Measurements from ENCODE around the gene LRP1.

The LRP1 gene

GRCh38 chr12:57127726-57128518 lies at the start of gene LRP1:
TSS of gene LRP1 (plus strand) at chr12:57128483. CDS start at chr12:57128965, 482 bp downstream.
- ATAC-seq (peak; percentile 72), DNase-seq (peak; percentile 56 to 71)
- peaks cover 19% of the 10 kb centered on the region for H3K27me3 Mint-ChIP-seq
- H3K4me3 Mint-ChIP-seq: peak within 1 kb of the TSS; percentile 86 to 92
- H3K4me1 Mint-ChIP-seq: peaks cover 28% of the 10 kb centered on the region
- peaks cover 12 to 15% of the 10 kb centered on the region in 2 donors for H3K9me3 Mint-ChIP-seq
- H3K27ac Mint-ChIP-seq: peak within 1 kb of the TSS; percentile 59 to 76

DNA sequence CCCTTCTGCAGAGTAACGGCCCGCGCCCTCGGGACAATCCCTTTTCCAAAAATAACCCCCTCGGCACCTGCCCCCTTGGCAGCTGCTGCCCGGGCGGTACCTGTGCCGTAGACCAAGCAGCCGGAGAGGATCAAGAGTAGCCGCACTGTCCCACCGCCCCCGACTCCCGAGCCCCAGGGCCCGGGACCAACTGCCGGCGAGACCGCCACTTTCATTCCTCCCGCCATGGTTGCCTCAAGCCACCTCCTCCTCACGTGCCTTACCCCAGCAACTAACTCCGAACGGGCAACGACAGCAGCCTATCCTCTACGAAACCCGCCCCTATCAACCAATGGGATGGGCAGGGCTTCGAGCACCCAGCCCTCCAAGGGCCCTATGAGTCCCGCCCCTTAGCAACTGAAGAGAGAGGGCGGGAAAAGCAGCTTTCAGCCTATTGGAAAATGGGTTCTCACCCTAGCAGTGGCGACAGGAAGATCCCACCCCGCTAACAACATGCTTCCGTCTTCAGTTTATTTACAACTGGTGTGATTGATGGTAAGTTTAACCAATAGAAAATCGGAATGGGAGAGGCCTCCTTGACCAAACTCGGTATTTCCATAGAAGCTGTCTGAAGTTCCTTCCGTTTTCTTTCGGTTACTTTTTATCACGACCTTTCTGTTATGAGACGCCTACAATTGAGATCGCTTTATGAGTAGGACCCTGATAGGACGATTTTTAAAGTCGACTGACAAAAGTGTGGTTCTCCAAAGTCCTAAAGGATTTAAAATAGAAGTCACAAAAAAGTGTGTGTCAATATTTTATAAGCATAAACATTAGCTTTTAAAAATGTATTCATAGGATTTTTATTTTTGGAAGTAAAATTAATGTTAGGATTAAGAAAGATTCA lies 49.5 kb upstream of the LRP1 start, which contains the start of gene NEMP1:
TSS of gene NEMP1 (minus strand) at position 273 of the 886 bp plus-strand sequence. CDS start at position 227, 46 bp downstream.
- peaks cover 48% of the 10 kb centered on the region for H3K4me1 Mint-ChIP-seq
- no peaks in the 10 kb centered on the region for H3K9me3 Mint-ChIP-seq
- DNase-seq: peak; percentile 94 to 98
- peak within 1 kb of the TSS; percentile 100 for H3K4me3 Mint-ChIP-seq
- peak; percentile 97 for ATAC-seq
- H3K27ac Mint-ChIP-seq: peak within 1 kb of the TSS; percentile 99 to 100
- no peaks in the 10 kb centered on the region for H3K27me3 Mint-ChIP-seq

DNA sequence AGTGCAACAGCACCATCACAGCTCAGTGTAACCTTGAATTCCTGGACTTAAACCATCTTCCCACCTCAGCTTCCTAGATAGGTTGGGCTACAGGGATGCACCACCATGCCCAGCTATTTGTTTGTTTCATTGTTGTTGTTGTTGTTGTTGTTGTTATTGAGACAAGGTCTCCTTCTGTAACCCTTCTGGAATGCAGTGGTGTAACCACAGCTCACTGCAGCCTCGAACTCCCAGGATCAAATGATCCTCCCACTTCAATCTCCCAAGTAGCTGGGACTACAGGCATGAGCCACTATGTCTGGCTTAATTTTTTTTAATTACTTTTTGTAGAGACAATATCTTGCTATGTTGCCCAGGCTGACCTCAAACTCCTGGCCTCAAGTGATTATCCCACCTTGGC lies 48.5 kb upstream of the LRP1 start:
- Mint-ChIP-seq H3K27ac (peak overlapping the region in 1 of 2 donors; percentile 80), H3K9me3 (no peaks in the 10 kb centered on the region), H3K4me1 (peaks cover 47% of the 10 kb centered on the region), H3K4me3 (peak overlapping the region in 1 of 2 donors; percentile 32), H3K27me3 (no peaks in the 10 kb centered on the region)
- DNase-seq (no peak), ATAC-seq (no peak)

DNA sequence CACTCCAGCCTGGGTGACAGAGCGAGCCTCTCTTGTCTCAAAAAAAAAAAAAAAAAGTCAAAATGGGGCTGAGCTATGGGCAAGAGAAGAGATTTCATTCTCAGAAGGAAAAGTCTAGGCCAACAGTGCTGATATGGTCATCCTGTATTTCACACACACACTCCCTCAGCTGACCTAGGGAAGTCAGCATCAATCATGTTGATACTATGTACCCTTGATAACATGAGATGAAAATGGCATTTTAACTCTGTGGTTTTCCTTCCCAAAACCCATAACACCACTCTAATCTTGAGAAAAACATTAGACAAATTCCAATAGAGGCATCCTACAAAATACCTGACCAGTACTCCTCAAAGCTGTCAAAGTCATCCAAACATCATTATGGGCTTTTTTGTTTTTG lies 47.4 kb upstream of the LRP1 start:
- Mint-ChIP-seq H3K9me3 (no peaks in the 10 kb centered on the region), H3K27me3 (no peaks in the 10 kb centered on the region), H3K4me1 (peaks cover 55% of the 10 kb centered on the region), H3K27ac (no peak overlapping the region), H3K4me3 (no peak overlapping the region)
- no peak for ATAC-seq
- DNase-seq: no peak

DNA sequence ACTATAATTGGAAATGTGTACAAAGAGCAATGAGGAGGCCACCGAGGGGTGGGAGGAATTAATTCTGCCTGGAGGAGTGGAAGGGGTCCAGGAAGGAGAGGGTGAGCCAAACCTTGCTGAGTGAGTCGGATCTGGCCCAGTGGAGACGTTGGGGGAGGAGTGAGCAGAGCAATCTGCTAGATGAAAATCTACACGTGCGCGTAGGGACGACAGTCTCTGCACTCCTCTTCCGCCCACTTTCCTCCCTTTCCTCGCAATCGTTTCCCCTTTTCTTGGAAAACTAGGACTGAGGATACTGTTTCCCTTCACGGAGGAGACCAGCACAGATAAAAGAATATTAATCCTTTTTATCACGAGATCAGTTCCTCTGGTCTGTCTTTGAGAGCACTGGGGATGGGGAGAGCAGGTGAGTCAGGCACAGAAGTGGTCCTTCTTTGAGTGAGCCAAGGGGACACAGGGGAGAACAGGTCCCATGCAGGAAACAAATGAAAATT lies 42.2 kb upstream of the LRP1 start:
- no peak for ATAC-seq
- no peaks in the 10 kb centered on the region for H3K9me3 Mint-ChIP-seq
- H3K4me3 Mint-ChIP-seq: peak overlapping the region; percentile 98 to 99
- peak; percentile 38 to 44 for DNase-seq
- H3K27me3 Mint-ChIP-seq: no peaks in the 10 kb centered on the region
- peak overlapping the region; percentile 98 for H3K27ac Mint-ChIP-seq
- peaks cover 44% of the 10 kb centered on the region for H3K4me1 Mint-ChIP-seq

- ATAC-seq (no peak), DNase-seq (peak; percentile 38 to 49)
- H3K4me1 Mint-ChIP-seq: peaks cover 48% of the 10 kb centered on the region
- no peaks in the 10 kb centered on the region for H3K9me3 Mint-ChIP-seq
- peak overlapping the region; percentile 98 for H3K27ac Mint-ChIP-seq
- peak overlapping the region; percentile 98 to 99 for H3K4me3 Mint-ChIP-seq
- H3K27me3 Mint-ChIP-seq: no peaks in the 10 kb centered on the region
These were observed 41.7 kb upstream of the LRP1 start for GRCh38 chr12:57086493-57087009.

GRCh38 chr12:57087010-57087690 lies 41.1 kb upstream of the LRP1 start:
- no peaks in the 10 kb centered on the region for H3K27me3 Mint-ChIP-seq
- ATAC-seq: peak; percentile 57
- H3K4me1 Mint-ChIP-seq: peaks cover 54% of the 10 kb centered on the region

GRCh38 chr12:57087691-57088353 lies 40.5 kb upstream of the LRP1 start:
- Mint-ChIP-seq H3K27ac (peak overlapping the region; percentile 97 to 98), H3K4me3 (peak overlapping the region; percentile 98 to 99), H3K4me1 (peaks cover 60% of the 10 kb centered on the region), H3K27me3 (no peaks in the 10 kb centered on the region), H3K9me3 (no peaks in the 10 kb centered on the region)
- ATAC-seq (peak; percentile 68), DNase-seq (peak; percentile 90 to 92)

More at GRCh38 chr12:57087010-57087690, 41.1 kb upstream of the LRP1 start:
- DNase-seq: peak; percentile 90
- Mint-ChIP-seq H3K9me3 (no peaks in the 10 kb centered on the region), H3K4me3 (peak overlapping the region; percentile 98 to 99), H3K27ac (peak overlapping the region; percentile 98)

GRCh38 chr12:57088354-57089270 lies 39.7 kb upstream of the LRP1 start, which contains the start of gene NAB2:
TSS of gene NAB2 (plus strand) at chr12:57089114. CDS start at chr12:57089272, 158 bp downstream.
- H3K4me1 Mint-ChIP-seq: peaks cover 68% of the 10 kb centered on the region
- no peaks in the 10 kb centered on the region for H3K9me3 Mint-ChIP-seq
- H3K4me3 Mint-ChIP-seq: peak within 1 kb of the TSS; percentile 98 to 99
- peak within 1 kb of the TSS; percentile 97 to 98 for H3K27ac Mint-ChIP-seq
- DNase-seq: peak; percentile 90 to 94
- ATAC-seq: peak; percentile 66
- H3K27me3 Mint-ChIP-seq: no peaks in the 10 kb centered on the region

DNA sequence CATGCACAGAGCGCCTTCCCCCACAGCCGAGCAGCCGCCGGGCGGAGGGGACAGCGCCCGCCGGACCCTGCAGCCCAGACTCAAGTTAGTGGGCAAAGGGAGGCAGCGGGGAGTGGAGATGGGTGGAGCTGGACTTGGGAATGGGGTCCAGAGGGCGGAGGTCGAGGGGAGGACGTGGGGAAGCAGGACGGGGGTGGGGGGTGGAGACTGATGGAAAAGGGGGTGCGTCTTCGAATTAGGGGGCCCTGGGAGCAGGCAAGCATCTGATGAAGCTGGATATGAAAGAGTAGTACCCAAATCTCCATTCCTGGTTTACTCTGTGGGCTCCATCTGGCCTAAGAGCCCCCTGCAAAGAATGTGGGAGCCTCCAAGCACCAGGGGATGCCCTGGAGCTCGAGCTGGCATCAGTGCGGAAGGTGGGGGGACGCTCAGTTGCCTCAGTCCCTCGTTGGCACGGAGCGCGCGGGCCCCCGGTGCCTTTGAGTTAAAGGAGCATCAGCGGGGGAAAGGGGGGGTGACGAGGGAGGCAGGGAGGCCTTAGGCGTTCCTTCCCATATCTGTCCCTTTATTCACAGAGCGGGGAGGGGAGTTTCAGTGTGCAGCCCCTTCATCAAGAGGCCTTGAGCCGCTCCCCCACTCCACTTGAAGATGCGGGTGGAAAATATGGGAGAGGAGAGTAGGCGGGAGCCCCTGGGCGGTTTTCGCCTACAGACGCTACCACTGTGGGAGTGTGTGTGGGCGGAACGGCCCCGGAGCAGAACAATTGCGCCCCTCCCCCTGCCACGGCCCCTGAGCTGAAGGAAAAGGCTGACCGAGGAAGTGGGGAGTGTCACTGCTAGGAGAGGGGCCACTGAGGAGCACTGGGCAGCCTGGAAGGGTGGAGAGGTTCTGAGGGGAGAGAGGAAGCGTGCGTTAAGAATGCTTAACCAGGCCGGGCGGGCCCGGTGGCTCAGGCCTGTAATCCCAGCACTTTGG lies 38.7 kb upstream of the LRP1 start:
- Mint-ChIP-seq H3K4me3 (peak overlapping the region; percentile 95 to 99), H3K4me1 (peaks cover 72% of the 10 kb centered on the region), H3K27me3 (no peaks in the 10 kb centered on the region), H3K9me3 (no peaks in the 10 kb centered on the region), H3K27ac (peak overlapping the region; percentile 92 to 94)
- ATAC-seq: no peak
- DNase-seq: peak; percentile 47 to 56

- no peak for DNase-seq
- Mint-ChIP-seq H3K4me3 (peak overlapping the region; percentile 68 to 93), H3K27ac (no peak overlapping the region), H3K27me3 (no peaks in the 10 kb centered on the region), H3K4me1 (peaks cover 72% of the 10 kb centered on the region), H3K9me3 (no peaks in the 10 kb centered on the region)
- no peak for ATAC-seq
These were observed 37.8 kb upstream of the LRP1 start for GRCh38 chr12:57090490-57090889.

- ATAC-seq (no peak), DNase-seq (no peak)
- Mint-ChIP-seq H3K9me3 (no peaks in the 10 kb centered on the region), H3K4me1 (peaks cover 72% of the 10 kb centered on the region), H3K27me3 (no peaks in the 10 kb centered on the region), H3K27ac (no peak overlapping the region), H3K4me3 (peak overlapping the region; percentile 68 to 93)
These were observed 37.2 kb upstream of the LRP1 start for GRCh38 chr12:57090924-57091637.

Measured in stimulated activated naive CD8-positive, alpha-beta T cell treated with anti-CD3 and anti-CD28 coated beads, Interleukin-15, amount 100 ng/mL, for 72 hours (primary cell).